Neuronal stem cell (in vitro differentiated cells): ENCODE data around the gene AMBRA1.

Experiments used
- DNase-seq: peaks from one replicate; pipeline ENCODE4 v3.0.0-alpha.2; 2013; ENCODE audit warnings: low spot score
- H2AFZ ChIP-seq: one replicate; pipeline ENCODE4 v1.6.1; 2013; ENCODE audit warnings: mild to moderate bottlenecking, low read length, inconsistent platforms
- H2AK5ac ChIP-seq: 2 replicates; pipeline ENCODE4 v1.6.1; 2013; ENCODE audit warnings: low read depth, mild to moderate bottlenecking, inconsistent platforms, low read length, moderate library complexity, mixed read lengths
- H2BK120ac ChIP-seq: 2 replicates; pipeline ENCODE4 v1.6.1; 2013; ENCODE audit warnings: low read depth, mild to moderate bottlenecking, inconsistent platforms, low read length, moderate library complexity, mixed read lengths
- H2BK12ac ChIP-seq: one replicate; pipeline ENCODE4 v1.6.1; 2013; ENCODE audit warnings: low read length, inconsistent platforms
- H2BK15ac ChIP-seq: 2 replicates; pipeline ENCODE4 v1.6.1; 2013; ENCODE audit warnings: mild to moderate bottlenecking, low read length, inconsistent platforms, mixed read lengths
- H2BK5ac ChIP-seq: one replicate; pipeline ENCODE4 v1.6.1; 2013; ENCODE audit warnings: inconsistent platforms, mild to moderate bottlenecking, low read length, moderate library complexity
- H3K14ac ChIP-seq: one replicate; pipeline ENCODE4 v1.6.1; 2013; ENCODE audit warnings: low read length, inconsistent platforms
- H3K18ac ChIP-seq: 2 replicates; pipeline ENCODE4 v1.6.1; 2013; ENCODE audit warnings: low read length, inconsistent platforms
- H3K23ac ChIP-seq: 2 replicates; pipeline ENCODE4 v1.6.1; 2013; ENCODE audit warnings: low read depth, mild to moderate bottlenecking, mixed read lengths, low read length, inconsistent platforms; ENCODE audit not compliant: poor library complexity
- H3K27ac ChIP-seq: replicated peaks from 3 replicates; pipeline ENCODE4 v1.5.1; 2013; ENCODE audit warnings: low read length, inconsistent platforms
- H3K27me3 ChIP-seq, 3 experiments: 2 replicates each; pipeline ENCODE4 v1.6.1; 2013; ENCODE audit warnings: low read length in 3 of 3, mild to moderate bottlenecking in 2 of 3, inconsistent platforms in 1 of 3, low read depth in 1 of 3, mixed read lengths in 1 of 3, moderate library complexity in 1 of 3; ENCODE audit not compliant: control insufficient read depth in 3 of 3, insufficient read depth in 3 of 3
- H3K36me3 ChIP-seq, 2 donors: replicated peaks in 1 of 2; 2 replicates each; pipeline ENCODE4 v1.6.1; 2013; ENCODE audit warnings: low read length in 2 of 2; ENCODE audit not compliant: control insufficient read depth in 2 of 2, insufficient read depth in 2 of 2
- H3K4ac ChIP-seq: 2 replicates; pipeline ENCODE4 v1.6.1; 2013; ENCODE audit warnings: inconsistent platforms, mild to moderate bottlenecking, low read length, moderate library complexity
- H3K4me1 ChIP-seq, 2 donors: 1 replicate in 1 of 2; 2 replicates in 1 of 2; pipeline ENCODE4 v1.6.1; 2013; ENCODE audit warnings: low read length in 2 of 2, low read depth in 1 of 2; ENCODE audit not compliant: control insufficient read depth in 2 of 2, insufficient read depth in 1 of 2
- H3K4me2 ChIP-seq: one replicate; pipeline ENCODE4 v1.6.1; 2013; ENCODE audit warnings: mild to moderate bottlenecking, low read length, inconsistent platforms; ENCODE audit not compliant: insufficient read depth, poor library complexity, severe bottlenecking
- H3K4me3 ChIP-seq, 2 donors: 2 replicates each; pipeline ENCODE4 v1.5.1; 2013; ENCODE audit warnings: low read length in 2 of 2, mild to moderate bottlenecking in 2 of 2, inconsistent platforms in 1 of 2, moderate library complexity in 1 of 2
- H3K79me1 ChIP-seq: one replicate; pipeline ENCODE4 v1.6.1; 2013; ENCODE audit warnings: low read depth, mild to moderate bottlenecking, inconsistent platforms, low read length, moderate library complexity
- H3K9ac ChIP-seq: one replicate; pipeline ENCODE4 v1.6.1; 2013; ENCODE audit warnings: mild to moderate bottlenecking, low read depth, low read length, inconsistent platforms; ENCODE audit not compliant: poor library complexity
- H3K9me3 ChIP-seq, 2 donors: replicated peaks in 1 of 2; 2 replicates each; pipeline versions ENCODE3 to v1.6.1; 2013; ENCODE audit warnings: low read length in 2 of 2, mild to moderate bottlenecking in 2 of 2, inconsistent platforms in 1 of 2, low read depth in 1 of 2, mixed read lengths in 1 of 2, moderate library complexity in 1 of 2; ENCODE audit not compliant: control insufficient read depth in 2 of 2, insufficient read depth in 1 of 2
- H4K8ac ChIP-seq: one replicate; pipeline ENCODE4 v1.6.1; 2013; ENCODE audit warnings: low read depth, mild to moderate bottlenecking, inconsistent platforms, low read length, moderate library complexity
- H4K91ac ChIP-seq: one replicate; pipeline ENCODE4 v1.6.1; 2013; ENCODE audit warnings: low read length, low read depth, mild to moderate bottlenecking, inconsistent platforms; ENCODE audit not compliant: poor library complexity
- WGBS, 2 donors: extraction: QIAGEN DNeasy Blood & Tissue Kit; methylation state at CpG; one replicate each; pipeline ENCODE4 v1.1.7; 2013; ENCODE audit warnings: missing lambda C conversion rate in 2 of 2, mixed read lengths in 1 of 2; ENCODE audit not compliant: insufficient read length in 2 of 2, insufficient replicate concordance in 1 of 2; ENCODE audit errors: extremely low coverage in 2 of 2; 5-methylcytosine and 5-hydroxymethylcytosine counted together

The AMBRA1 gene

DNA sequence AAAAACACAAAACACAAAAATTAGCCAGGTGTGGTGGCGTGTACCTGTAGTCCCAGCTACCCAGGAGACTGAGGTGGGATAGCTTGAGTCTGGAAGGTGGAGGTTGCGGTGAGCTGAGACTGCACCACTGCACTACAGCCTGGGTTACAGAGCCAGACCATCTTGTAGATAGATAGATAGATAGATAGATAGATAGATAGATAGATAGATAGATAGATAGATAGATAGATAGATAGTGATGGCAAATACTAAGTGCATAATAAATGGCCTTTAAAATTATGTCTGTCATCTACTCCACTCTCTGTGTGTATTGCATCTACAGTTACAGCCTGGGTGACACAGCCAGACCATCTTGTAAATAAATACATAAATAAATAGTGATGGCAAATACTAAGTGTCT, 146.3 kb downstream of the AMBRA1 start:
- Histone ChIP-seq H2BK12ac (no peak overlapping the region), H4K8ac (no peak overlapping the region), H2AFZ (no peak overlapping the region), H3K4me1 (no peaks in the 10 kb centered on the region), H2AK5ac (no peak overlapping the region), H2BK5ac (no peak overlapping the region), H3K9me3 (no peaks in the 10 kb centered on the region), H3K27ac (no peak overlapping the region), H3K18ac (no peak overlapping the region), H3K4ac (no peak overlapping the region), H3K14ac (no peak overlapping the region), H2BK15ac (no peak overlapping the region), H4K91ac (no peak overlapping the region), H3K79me1 (no peaks in the 10 kb centered on the region), H2BK120ac (no peak overlapping the region), H3K23ac (no peak overlapping the region), H3K9ac (no peak overlapping the region), H3K4me2 (no peak overlapping the region), H3K4me3 (no peak overlapping the region), H3K36me3 (peaks cover 2 to 8% of the 10 kb centered on the region in 2 donors), H3K27me3 (no peaks in the 10 kb centered on the region)
- WGBS, 2 donors: no CpG with 5 or more reads among the region's 2 CpGs
- DNase-seq: no peak

DNA sequence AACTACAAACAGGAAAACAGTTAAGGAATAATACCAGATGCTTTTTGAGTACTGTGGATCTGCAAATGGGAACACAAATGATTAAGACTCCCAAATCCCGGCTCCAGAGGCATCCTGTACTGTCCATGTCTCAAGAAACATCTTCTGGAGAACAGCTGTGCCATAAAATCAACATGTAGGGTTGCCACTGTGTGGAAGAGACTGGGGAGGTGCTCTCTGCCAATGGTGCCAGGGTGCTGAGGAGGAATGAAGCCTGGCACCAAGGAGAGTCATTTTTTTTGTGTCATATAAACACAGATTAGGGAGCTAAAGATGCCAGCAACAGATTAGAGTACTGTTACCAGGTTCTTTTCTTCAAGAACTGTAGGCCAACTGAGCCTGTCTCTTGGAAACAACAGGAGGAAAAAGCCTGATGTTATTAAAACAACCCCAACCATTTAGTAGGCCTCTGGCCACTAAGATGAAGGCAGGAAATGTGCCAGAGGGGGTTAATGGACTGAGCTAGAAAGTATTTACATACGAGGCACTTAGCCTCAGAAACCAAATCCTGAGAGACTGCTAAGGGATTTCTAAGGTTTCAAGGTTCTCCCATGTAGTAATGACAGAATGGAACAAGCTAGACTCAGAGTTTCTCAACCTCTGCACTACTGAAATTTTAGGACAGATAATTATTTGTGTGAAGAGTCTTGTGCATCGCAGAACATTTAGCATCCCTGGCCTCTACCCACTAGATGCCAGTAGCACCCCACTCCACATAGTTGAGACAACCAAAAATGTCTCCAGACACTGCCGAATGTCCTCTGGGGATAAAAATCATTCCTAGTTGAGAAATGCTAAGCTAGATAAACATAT, 147.7 kb downstream of the AMBRA1 start:
- Histone ChIP-seq H4K91ac (no peak overlapping the region), H2BK12ac (no peak overlapping the region), H3K27me3 (no peaks in the 10 kb centered on the region), H3K79me1 (no peaks in the 10 kb centered on the region), H2BK15ac (no peak overlapping the region), H2AFZ (no peak overlapping the region), H3K4me2 (no peak overlapping the region), H3K27ac (no peak overlapping the region), H3K9ac (no peak overlapping the region), H3K18ac (no peak overlapping the region), H3K4ac (no peak overlapping the region), H3K23ac (no peak overlapping the region), H4K8ac (no peak overlapping the region), H3K9me3 (no peaks in the 10 kb centered on the region), H2BK120ac (no peak overlapping the region), H3K4me1 (no peaks in the 10 kb centered on the region), H3K4me3 (no peak overlapping the region), H3K36me3 (peaks cover 2 to 21% of the 10 kb centered on the region in 2 donors), H2BK5ac (no peak overlapping the region), H3K14ac (no peak overlapping the region), H2AK5ac (no peak overlapping the region)
- DNase-seq: no peak
- no CpG with 5 or more reads among the region's 4 CpGs for WGBS, 2 donors

DNA sequence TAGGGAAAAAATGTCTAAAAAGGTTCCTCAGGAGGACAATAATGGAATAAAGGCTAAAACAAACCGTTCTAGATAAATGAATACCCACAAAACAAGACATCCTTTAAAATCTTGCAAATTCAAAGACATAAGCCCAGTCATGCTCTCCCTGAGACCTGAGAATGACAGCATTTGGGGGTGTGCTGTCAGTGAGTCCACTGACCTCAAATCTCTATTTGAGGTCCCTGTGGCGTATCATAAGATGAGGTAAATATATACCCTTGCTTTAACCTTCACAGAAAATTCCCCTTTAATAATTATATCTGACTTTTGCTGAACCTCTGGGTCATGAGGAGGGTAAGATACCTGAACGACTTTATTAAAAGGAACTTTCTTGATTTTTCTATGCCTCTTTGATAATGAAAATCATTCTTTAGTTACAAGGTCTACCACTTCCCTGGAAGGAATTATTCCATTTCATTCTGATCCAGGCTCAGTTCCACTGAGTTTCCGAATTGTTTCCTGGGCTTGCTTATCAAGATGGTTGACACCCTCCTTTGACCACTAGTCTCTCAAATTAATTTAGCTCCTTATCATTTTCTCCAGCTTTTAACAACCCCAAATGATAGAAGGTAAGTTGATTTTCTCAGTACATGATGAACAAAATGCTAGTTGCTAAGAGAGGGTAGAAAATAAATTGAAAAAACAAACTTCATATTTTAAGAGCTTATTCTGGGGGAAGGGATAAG, 148.5 kb downstream of the AMBRA1 start:
- H2BK15ac ChIP-seq: no peak overlapping the region
- no peak overlapping the region for H4K91ac ChIP-seq
- H3K9me3 ChIP-seq: no peaks in the 10 kb centered on the region
- no CpG with 5 or more reads among the region's 4 CpGs for WGBS, 2 donors
- no peak overlapping the region for H2BK12ac ChIP-seq
- no peaks in the 10 kb centered on the region for H3K27me3 ChIP-seq
- H3K14ac ChIP-seq: no peak overlapping the region
- DNase-seq: no peak
- peaks cover 2 to 24% of the 10 kb centered on the region in 2 donors for H3K36me3 ChIP-seq
- H3K18ac ChIP-seq: no peak overlapping the region
- H3K4ac ChIP-seq: no peak overlapping the region
- no peak overlapping the region for H3K4me2 ChIP-seq
- no peak overlapping the region for H2AK5ac ChIP-seq
- no peaks in the 10 kb centered on the region for H3K79me1 ChIP-seq
- H3K27ac ChIP-seq: no peak overlapping the region
- H2BK5ac ChIP-seq: no peak overlapping the region
- no peak overlapping the region for H3K4me3 ChIP-seq
- H2AFZ ChIP-seq: no peak overlapping the region
- no peak overlapping the region for H2BK120ac ChIP-seq
- no peaks in the 10 kb centered on the region for H3K4me1 ChIP-seq
- H3K9ac ChIP-seq: no peak overlapping the region
- H4K8ac ChIP-seq: no peak overlapping the region
- no peak overlapping the region for H3K23ac ChIP-seq

DNA sequence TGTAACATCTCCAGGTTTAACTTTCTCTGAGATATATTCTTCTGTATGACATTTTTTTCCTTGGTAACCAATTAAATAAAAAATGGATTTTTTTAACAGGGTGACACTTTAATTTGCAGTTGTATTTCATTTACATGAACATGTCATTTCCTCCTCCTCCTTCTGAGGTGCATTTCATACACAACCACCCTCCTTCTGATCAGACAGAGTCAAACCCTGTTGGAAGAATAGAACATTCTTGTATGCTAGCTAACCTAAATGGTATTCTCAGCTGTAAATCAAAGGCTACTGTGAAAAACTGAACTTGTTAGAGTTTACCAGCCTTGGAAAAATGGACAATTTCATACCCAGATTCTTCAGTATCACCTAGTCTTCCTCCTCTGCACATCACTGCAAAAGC, 149.5 kb downstream of the AMBRA1 start:
- H3K4ac ChIP-seq: no peak overlapping the region
- no peak overlapping the region for H3K9ac ChIP-seq
- no peak overlapping the region for H3K23ac ChIP-seq
- H2BK15ac ChIP-seq: no peak overlapping the region
- no peak overlapping the region for H2BK120ac ChIP-seq
- H3K14ac ChIP-seq: no peak overlapping the region
- no peaks in the 10 kb centered on the region for H3K27me3 ChIP-seq
- no peak overlapping the region for H3K4me2 ChIP-seq
- H2AK5ac ChIP-seq: no peak overlapping the region
- H3K18ac ChIP-seq: no peak overlapping the region
- no peak for DNase-seq
- H3K4me3 ChIP-seq: no peak overlapping the region
- H3K9me3 ChIP-seq: no peaks in the 10 kb centered on the region
- H2AFZ ChIP-seq: no peak overlapping the region
- H4K8ac ChIP-seq: no peak overlapping the region
- peaks cover 2 to 26% of the 10 kb centered on the region in 2 donors for H3K36me3 ChIP-seq
- H3K79me1 ChIP-seq: no peaks in the 10 kb centered on the region
- H3K4me1 ChIP-seq: no peaks in the 10 kb centered on the region
- H4K91ac ChIP-seq: no peak overlapping the region
- no peak overlapping the region for H2BK5ac ChIP-seq
- no peak overlapping the region for H3K27ac ChIP-seq
- no peak overlapping the region for H2BK12ac ChIP-seq
